Fibroblast of skin of right quadriceps (primary cell): ENCODE results near the gene NFKB1.
"Not testable (repeated sequence)": the region's sequence is repeated elsewhere in the genome, so short reads cannot be mapped to it uniquely, and the experiment has no call there.

Source experiments
- DNase-seq: peaks from one replicate; pipeline ENCODE4 v3.0.0-alpha.2; 2013

The NFKB1 gene

GRCh38 chr4:102569200-102569599 lies 68.0 kb downstream of the NFKB1 start:
- DNase-seq, result peak; percentile 36

GRCh38 chr4:102570211-102570610 lies 69.1 kb downstream of the NFKB1 start:
- DNase-seq, result not testable (repeated sequence)

GRCh38 chr4:102572452-102572851 lies 71.3 kb downstream of the NFKB1 start:
- no peak for DNase-seq

- DNase-seq, result peak; percentile 50
Measured at GRCh38 chr4:102574317-102574716, 73.2 kb downstream of the NFKB1 start.

GRCh38 chr4:102575369-102576129 lies 74.4 kb downstream of the NFKB1 start:
- no peak for DNase-seq

- DNase-seq, result no peak
Measured at GRCh38 chr4:102578270-102578669, 77.1 kb downstream of the NFKB1 start.

GRCh38 chr4:102578819-102579218 lies 77.7 kb downstream of the NFKB1 start:
- no peak for DNase-seq

- no peak for DNase-seq
Measured at GRCh38 chr4:102579794-102580462, 78.8 kb downstream of the NFKB1 start.

GRCh38 chr4:102580463-102580842 lies 79.3 kb downstream of the NFKB1 start:
- no peak for DNase-seq

- no peak for DNase-seq
Measured at GRCh38 chr4:102584091-102584490, 82.9 kb downstream of the NFKB1 start.

- DNase-seq, result no peak
Measured at GRCh38 chr4:102585329-102585728, 84.2 kb downstream of the NFKB1 start.

- DNase-seq, result no peak
Measured at GRCh38 chr4:102586002-102586643, 85.0 kb downstream of the NFKB1 start.

GRCh38 chr4:102586644-102587021 lies 85.5 kb downstream of the NFKB1 start:
- DNase-seq, result no peak

- no peak for DNase-seq
Measured at GRCh38 chr4:102589743-102590142, 88.6 kb downstream of the NFKB1 start.

GRCh38 chr4:102592256-102592655 lies 91.1 kb downstream of the NFKB1 start:
- no peak for DNase-seq

- no peak for DNase-seq
Measured at GRCh38 chr4:102593147-102593546, 92.0 kb downstream of the NFKB1 start.

GRCh38 chr4:102594000-102594399 lies 92.8 kb downstream of the NFKB1 start:
- DNase-seq, result no peak

GRCh38 chr4:102596532-102596931 lies 95.4 kb downstream of the NFKB1 start:
- DNase-seq, result no peak

GRCh38 chr4:102598086-102598761 lies 97.1 kb downstream of the NFKB1 start:
- no peak for DNase-seq

- peak; percentile 5 for DNase-seq
Measured at GRCh38 chr4:102598762-102599374, 97.7 kb downstream of the NFKB1 start.

GRCh38 chr4:102599455-102599854 lies 98.3 kb downstream of the NFKB1 start:
- DNase-seq, result no peak

- DNase-seq, result no peak
Measured at GRCh38 chr4:102599886-102600285, 98.7 kb downstream of the NFKB1 start.

- no peak for DNase-seq
Measured at GRCh38 chr4:102600689-102601088, 99.5 kb downstream of the NFKB1 start.
